Subcutaneous adipose tissue (tissue), 4 donors: ENCODE measurements around the gene DRAM1. TPM values are rescaled to one million over a fixed set of nuclear protein-coding genes. Genes with fewer than 3 reads are reported as not detected.

Experiments used
- CTCF ChIP-seq: fragments of 450-650 bp; IDR thresholded peaks from one replicate; pipeline ENCODE4 v1.5.1; 2016; ENCODE audit warnings: low read depth, mild to moderate bottlenecking, control low read depth, antibody characterized with exemption, moderate library complexity
- total RNA-seq, 4 donors: library from RNA; depleted of rRNA; stranded (reverse); fragments of >200 nt; gene quantifications; one replicate each; pipeline ENCODE4 v1.1.0, GENCODE V29; 2016

Gene DRAM1
- 10 to 100 TPM; 14.3 to 52.8 (median 34.4) TPM for total RNA-seq

GRCh38 chr12:101876861-101877805 lies at the start of gene DRAM1:
TSS of gene DRAM1 (plus strand) at chr12:101877580. CDS start at chr12:101877790, 210 bp downstream.
- no peak for TF ChIP-seq CTCF

- no peak for TF ChIP-seq CTCF
Measured at GRCh38 chr12:101828463-101829196, 48.8 kb upstream of the DRAM1 start.

GRCh38 chr12:101829639-101830366 lies 47.6 kb upstream of the DRAM1 start:
- TF ChIP-seq CTCF: no peak

- no peak for TF ChIP-seq CTCF
Measured at GRCh38 chr12:101830367-101831325, 46.7 kb upstream of the DRAM1 start, which contains the start of gene GNPTAB. TSS of gene GNPTAB (minus strand) at chr12:101830959. CDS start at chr12:101830675, 284 bp downstream.

- TF ChIP-seq CTCF: no peak
Measured at GRCh38 chr12:101832030-101832429, 45.4 kb upstream of the DRAM1 start.

- no peak for TF ChIP-seq CTCF
Measured at GRCh38 chr12:101838628-101839323, 38.6 kb upstream of the DRAM1 start.
